Testis (tissue), 3 donors: Measurements from ENCODE around the gene STAG1. TPM values are rescaled to one million over a fixed set of nuclear protein-coding genes. Genes with fewer than 3 reads are reported as not detected.
A peak's percentile ranks its signal among the peaks of the same experiment; 100 is the strongest.
"Not testable (repeated sequence)": the region's sequence is repeated elsewhere in the genome, so short reads cannot be mapped to it uniquely, and the experiment has no call there.

ENCODE experiments used
- DNase-seq: peaks from one replicate; pipeline ENCODE4 v3.0.0-alpha.2; 2019
- H3K27ac ChIP-seq, 2 donors: fragments of 200-600 bp; sonication (generic); one replicate each; pipeline ENCODE4 v1.5.1; 2019
- H3K27me3 ChIP-seq: fragments of 200-600 bp; sonication (generic); one replicate; pipeline ENCODE4 v1.5.1; 2019
- H3K36me3 ChIP-seq: fragments of 200-600 bp; sonication (generic); one replicate; pipeline ENCODE4 v1.5.1; 2017; ENCODE audit warnings: low read depth; ENCODE audit errors: missing control alignments
- H3K4me1 ChIP-seq: fragments of 200-600 bp; sonication (generic); one replicate; pipeline ENCODE4 v1.5.1; 2019
- H3K4me3 ChIP-seq, 2 donors: fragments of 200-600 bp; sonication (generic); one replicate each; pipeline ENCODE4 v1.5.1; 2017 to 2019
- H3K9me3 ChIP-seq: fragments of 200-600 bp; sonication (generic); one replicate; pipeline ENCODE4 v1.5.1; 2017
- POLR2A ChIP-seq: fragments of 450-650 bp; IDR thresholded peaks from one replicate; pipeline ENCODE4 v1.6.1; 2017; ENCODE audit warnings: antibody characterized with exemption, mild to moderate bottlenecking, moderate library complexity
- WGBS, 2 donors: methylation state at CpG; one replicate each; pipeline ENCODE4 v1.1.5; 2018; 5-methylcytosine and 5-hydroxymethylcytosine counted together
- intact Hi-C: fragments of 100-400 bp; cut with DNase I; formaldehyde crosslinking; loops from one replicate; pipeline ENCODE4 v1.15.1; 2023; ENCODE audit warnings: low total_unique reads
- polyA plus RNA-seq: library from polyadenylated mRNA; stranded (reverse); fragments of 350-450 nt; fragmentation: Illumina TruSeq; extraction: RNeasy Lipid Tissue Mini Kit (QIAGEN cat#74804); gene quantifications from one replicate; pipeline ENCODE4 v1.2.3, GENCODE V29; 2014; ENCODE audit warnings: low read depth, low replicate concordance; ENCODE audit not compliant: insufficient read depth
- total RNA-seq, 2 donors: library from RNA; depleted of rRNA; stranded (reverse); fragments of >200 nt; gene quantifications; one replicate each; pipeline ENCODE4 v1.2.3, GENCODE V29; 2016
- TF ChIP-seq, protein P1 (sequence below), 3 experiments: fragments of 450-650 bp in 2 of 3; fragments of 200-600 bp in 1 of 3; sonication (generic) in 1 of 3; IDR thresholded peaks; one replicate each; pipeline ENCODE4 v1.5.1; 2016 to 2019; ENCODE audit warnings: antibody characterized with exemption in 3 of 3, mild to moderate bottlenecking in 2 of 3, moderate library complexity in 1 of 3

STAG1 gene
- total and polyA plus RNA-seq, 3 donors from 2014 or later, result 14.3 to 45.3 (median 40.2) TPM

DNA sequence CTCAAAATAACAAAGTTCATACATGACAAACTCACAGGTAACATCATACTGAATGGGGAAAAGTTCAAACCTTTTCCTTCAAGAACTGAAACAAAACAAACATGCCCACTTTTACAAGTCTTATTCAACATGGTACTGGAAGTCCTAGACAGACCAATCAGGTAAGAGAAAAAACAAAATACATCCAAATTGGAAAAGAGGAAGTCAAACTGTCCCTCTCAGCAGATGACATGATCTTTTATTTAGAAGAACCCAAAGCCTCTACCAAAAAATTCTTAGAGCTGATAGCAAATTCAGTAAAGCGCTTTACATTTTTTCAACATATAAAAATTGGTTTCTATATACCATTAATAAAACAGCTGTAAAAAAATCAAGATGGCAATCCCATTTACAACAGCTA is 219.4 kb downstream of the STAG1 start:
- intact Hi-C loops, result no loop called here
- Histone ChIP-seq H3K27me3 (no peaks in the 10 kb centered on the region), H3K9me3 (no peaks in the 10 kb centered on the region), H3K36me3 (no peaks in the 10 kb centered on the region), H3K4me3 (no peak overlapping the region), H3K27ac (no peak overlapping the region), H3K4me1 (no peaks in the 10 kb centered on the region)
- TF ChIP-seq POLR2A, result no peak
- TF ChIP-seq, protein P1, sequence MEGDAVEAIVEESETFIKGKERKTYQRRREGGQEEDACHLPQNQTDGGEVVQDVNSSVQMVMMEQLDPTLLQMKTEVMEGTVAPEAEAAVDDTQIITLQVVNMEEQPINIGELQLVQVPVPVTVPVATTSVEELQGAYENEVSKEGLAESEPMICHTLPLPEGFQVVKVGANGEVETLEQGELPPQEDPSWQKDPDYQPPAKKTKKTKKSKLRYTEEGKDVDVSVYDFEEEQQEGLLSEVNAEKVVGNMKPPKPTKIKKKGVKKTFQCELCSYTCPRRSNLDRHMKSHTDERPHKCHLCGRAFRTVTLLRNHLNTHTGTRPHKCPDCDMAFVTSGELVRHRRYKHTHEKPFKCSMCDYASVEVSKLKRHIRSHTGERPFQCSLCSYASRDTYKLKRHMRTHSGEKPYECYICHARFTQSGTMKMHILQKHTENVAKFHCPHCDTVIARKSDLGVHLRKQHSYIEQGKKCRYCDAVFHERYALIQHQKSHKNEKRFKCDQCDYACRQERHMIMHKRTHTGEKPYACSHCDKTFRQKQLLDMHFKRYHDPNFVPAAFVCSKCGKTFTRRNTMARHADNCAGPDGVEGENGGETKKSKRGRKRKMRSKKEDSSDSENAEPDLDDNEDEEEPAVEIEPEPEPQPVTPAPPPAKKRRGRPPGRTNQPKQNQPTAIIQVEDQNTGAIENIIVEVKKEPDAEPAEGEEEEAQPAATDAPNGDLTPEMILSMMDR (IDR thresholded peaks at IDR 0.05), result no peak
- DNase-seq, result no peak
- 100% methylated on average over 1 of the region's 1 CpG for WGBS, 2 donors

DNA sequence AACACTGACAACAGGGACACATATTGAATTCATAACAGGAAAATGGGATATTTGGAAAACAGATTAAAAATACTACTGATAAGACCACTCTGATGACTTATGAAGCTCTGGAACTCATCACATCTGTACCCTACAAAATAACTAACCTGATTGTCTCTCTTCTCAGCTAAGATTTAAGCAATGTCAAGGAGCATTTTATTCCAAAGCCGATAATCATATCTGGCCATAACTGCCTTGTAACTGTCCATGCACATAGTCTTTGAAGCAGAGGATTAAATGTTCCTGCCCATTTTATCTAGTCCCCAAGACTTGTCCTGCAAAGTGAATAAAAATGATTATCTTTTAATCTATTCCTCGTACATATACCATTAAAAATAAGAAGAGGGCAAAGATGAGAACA is 234.1 kb downstream of the STAG1 start:
- H3K36me3 ChIP-seq, result no peaks in the 10 kb centered on the region
- DNase-seq, result no peak
- WGBS, 2 donors, result 51 to 63% methylated on average over 2 of the region's 2 CpGs
- no peaks in the 10 kb centered on the region for H3K9me3 ChIP-seq
- TF ChIP-seq, protein P1 (IDR thresholded peaks at IDR 0.05), result no peak
- no peak for TF ChIP-seq POLR2A
- H3K27ac ChIP-seq, result peak overlapping the region in 1 of 2 donors; percentile 8
- intact Hi-C loops, result no loop called here
- no peak overlapping the region for H3K4me3 ChIP-seq
- no peaks in the 10 kb centered on the region for H3K4me1 ChIP-seq
- H3K27me3 ChIP-seq, result no peaks in the 10 kb centered on the region

DNA sequence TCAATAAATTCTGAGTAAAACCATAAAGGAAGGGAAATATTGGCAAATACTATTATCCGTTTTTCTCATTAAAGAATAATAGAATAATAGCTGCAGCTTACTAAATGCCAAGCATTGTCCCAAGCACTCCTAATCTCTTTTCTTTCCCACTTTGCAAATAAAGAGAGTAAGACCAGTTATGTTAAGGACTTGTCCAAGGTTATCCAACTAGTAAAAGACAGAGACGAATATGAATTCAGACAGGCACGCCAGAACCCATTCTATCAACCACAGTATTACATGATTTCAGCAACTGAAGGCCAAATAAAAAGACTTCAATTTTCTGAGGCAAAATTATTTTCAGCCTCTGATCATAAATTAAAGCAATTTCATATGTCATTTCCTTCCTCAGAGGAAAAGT is 235.5 kb downstream of the STAG1 start:
- WGBS, 2 donors, result 34 to 56% methylated on average over 3 of the region's 3 CpGs
- no peaks in the 10 kb centered on the region for H3K27me3 ChIP-seq

DNA sequence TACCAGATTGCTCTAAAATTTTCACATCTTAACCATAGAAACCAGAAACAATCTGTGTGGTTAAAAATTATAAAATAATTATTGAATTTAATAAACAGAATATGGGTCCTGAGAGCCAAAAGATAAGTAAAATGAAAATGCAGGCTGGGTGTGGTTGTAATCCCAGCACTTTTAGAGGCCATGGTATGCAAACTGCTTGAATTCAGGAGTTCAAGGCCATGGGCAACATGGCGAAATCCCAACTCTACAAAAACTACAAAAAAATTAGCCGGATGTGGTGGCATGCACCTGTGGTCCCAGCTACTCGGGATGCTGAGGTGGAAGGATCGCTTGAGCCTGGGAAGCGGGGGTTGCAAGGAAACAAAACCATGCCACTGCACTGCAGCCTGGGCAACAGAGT is 236.1 kb downstream of the STAG1 start:
- intact Hi-C loops, result no loop called here
- Histone ChIP-seq H3K4me3 (no peak overlapping the region), H3K27ac (no peak overlapping the region), H3K9me3 (no peaks in the 10 kb centered on the region), H3K36me3 (no peaks in the 10 kb centered on the region), H3K27me3 (no peaks in the 10 kb centered on the region), H3K4me1 (no peaks in the 10 kb centered on the region)
- 66 to 79% methylated on average over 5 of the region's 5 CpGs for WGBS, 2 donors
- TF ChIP-seq, protein P1 (IDR thresholded peaks at IDR 0.05), result no peak
- TF ChIP-seq POLR2A, result no peak
- DNase-seq, result no peak

More for the DNA sequence above, 235.5 kb downstream of the STAG1 start:
- H3K4me1 ChIP-seq, result no peaks in the 10 kb centered on the region
- no peak overlapping the region for H3K27ac ChIP-seq
- no peak for DNase-seq
- H3K36me3 ChIP-seq, result no peaks in the 10 kb centered on the region
- TF ChIP-seq, protein P1 (IDR thresholded peaks at IDR 0.05), result no peak
- no peak for TF ChIP-seq POLR2A
- no peaks in the 10 kb centered on the region for H3K9me3 ChIP-seq
- H3K4me3 ChIP-seq, result no peak overlapping the region
- intact Hi-C loops, result no loop called here

DNA sequence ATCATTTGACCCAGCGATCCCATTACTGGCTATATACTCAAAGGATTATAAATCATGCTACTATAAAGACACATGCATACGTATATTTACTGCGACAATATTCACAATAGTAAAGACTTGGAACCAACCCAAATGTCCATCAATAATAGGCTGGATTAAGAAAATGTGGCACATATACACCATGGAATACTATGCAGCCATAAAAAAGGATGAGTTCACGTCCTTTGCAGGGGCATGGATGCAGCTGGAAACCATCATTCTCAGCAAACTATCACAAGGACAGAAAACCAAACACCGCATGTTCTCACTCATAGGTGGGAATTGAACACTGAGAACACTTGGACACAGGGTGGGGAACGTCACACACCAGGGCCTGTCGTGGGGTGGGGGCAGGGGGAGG is 237.6 kb downstream of the STAG1 start:
- H3K4me3 ChIP-seq, intact Hi-C loops, H3K9me3 ChIP-seq, H3K27me3 ChIP-seq, H3K27ac ChIP-seq, H3K36me3 ChIP-seq, DNase-seq, H3K4me1 ChIP-seq: not testable (repeated sequence)
- WGBS, 2 donors, result 94 to 96% methylated on average over 7 of the region's 7 CpGs
